ENCODE measurements around the gene NXF1. TPM values are rescaled to one million over a fixed set of nuclear protein-coding genes. Genes with fewer than 3 reads are reported as not detected.
A peak's percentile ranks its signal among the peaks of the same experiment; 100 is the strongest.
"Not testable (repeated sequence)": the region's sequence is repeated elsewhere in the genome, so short reads cannot be mapped to it uniquely, and the experiment has no call there.

The NXF1 gene
- total RNA-seq, 1 donor: 27.8 TPM

DNA sequence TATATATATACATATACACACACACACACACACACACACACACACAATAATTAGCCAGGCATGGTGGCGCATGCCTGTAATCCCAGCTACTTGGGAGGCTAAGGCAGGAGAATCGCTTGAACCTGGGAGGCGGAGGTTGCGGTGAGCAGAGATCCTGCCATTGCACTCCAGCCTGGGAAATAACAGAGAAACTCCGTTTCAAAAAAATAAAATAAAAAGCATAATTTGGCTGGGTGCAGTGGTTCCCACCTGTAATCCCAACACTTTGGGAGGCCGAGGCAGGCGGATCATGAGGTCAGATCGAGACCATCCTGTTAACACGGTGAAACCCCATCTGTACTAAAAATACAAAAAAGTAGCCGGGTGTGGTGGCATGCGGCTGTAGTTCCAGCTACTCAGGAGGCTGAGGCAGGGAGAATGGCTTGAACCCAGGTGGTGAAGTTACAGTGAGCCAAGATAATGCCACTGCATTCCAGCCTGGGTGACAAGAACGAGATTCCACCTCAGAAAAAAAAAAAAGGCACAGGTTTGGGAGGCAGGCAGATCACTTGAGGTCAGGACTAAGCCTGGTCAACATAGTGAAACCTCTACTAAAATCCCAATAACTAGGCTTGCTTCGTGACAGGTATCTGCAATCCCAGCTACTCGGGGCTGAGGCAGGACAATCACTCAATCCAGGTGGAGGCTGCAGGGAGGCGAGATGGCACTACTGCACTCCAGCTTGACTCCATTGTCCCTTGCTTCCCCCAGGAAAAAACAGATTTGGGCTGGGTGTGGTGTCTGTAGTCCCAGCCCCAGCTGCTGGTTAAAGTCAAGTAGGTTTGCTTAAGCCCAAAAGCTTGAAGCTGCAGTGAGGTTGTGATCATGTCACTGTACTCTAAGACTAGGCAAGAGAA, 45.9 kb upstream of the NXF1 start:
- TF ChIP-seq, protein P1, sequence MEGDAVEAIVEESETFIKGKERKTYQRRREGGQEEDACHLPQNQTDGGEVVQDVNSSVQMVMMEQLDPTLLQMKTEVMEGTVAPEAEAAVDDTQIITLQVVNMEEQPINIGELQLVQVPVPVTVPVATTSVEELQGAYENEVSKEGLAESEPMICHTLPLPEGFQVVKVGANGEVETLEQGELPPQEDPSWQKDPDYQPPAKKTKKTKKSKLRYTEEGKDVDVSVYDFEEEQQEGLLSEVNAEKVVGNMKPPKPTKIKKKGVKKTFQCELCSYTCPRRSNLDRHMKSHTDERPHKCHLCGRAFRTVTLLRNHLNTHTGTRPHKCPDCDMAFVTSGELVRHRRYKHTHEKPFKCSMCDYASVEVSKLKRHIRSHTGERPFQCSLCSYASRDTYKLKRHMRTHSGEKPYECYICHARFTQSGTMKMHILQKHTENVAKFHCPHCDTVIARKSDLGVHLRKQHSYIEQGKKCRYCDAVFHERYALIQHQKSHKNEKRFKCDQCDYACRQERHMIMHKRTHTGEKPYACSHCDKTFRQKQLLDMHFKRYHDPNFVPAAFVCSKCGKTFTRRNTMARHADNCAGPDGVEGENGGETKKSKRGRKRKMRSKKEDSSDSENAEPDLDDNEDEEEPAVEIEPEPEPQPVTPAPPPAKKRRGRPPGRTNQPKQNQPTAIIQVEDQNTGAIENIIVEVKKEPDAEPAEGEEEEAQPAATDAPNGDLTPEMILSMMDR (IDR thresholded peaks at IDR 0.05; ENCODE audit: insufficient read depth, low read length): no peak

DNA sequence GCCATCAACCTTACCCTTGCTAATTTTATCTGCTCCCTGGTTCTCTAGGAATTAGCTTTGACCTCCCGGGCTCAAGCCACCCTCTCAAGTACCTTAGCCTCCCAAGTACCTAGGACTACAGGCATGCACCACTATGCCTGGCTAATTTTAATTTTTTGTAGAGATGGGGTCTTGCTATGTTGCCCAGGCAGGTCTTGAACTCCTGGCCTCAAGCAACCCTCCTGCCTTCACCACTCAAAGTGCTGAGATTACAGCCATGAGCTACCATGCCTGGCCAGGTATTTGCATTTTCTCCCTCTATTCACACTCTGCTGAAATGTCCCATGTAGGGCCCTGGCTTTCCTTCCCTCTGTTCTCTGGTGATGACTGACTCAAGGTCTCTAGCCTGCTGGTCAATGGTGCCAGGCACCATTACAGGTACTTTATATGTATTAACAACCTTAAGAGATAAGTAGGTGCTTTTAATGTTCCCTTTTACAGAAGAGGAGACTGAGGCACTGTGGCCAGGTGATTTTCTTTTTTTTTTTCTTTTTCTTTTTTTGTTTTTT, 42.6 kb upstream of the NXF1 start:
- no peak for DNase-seq (ENCODE audit: low read depth)
- TF ChIP-seq, protein P1 (IDR thresholded peaks at IDR 0.05; ENCODE audit: insufficient read depth, low read length): no peak

More for the DNA sequence above, 45.9 kb upstream of the NXF1 start:
- DNase-seq (ENCODE audit: low read depth): no peak
- H3K4me3 ChIP-seq (ENCODE audit: low read depth, low read length): no peak overlapping the region

DNA sequence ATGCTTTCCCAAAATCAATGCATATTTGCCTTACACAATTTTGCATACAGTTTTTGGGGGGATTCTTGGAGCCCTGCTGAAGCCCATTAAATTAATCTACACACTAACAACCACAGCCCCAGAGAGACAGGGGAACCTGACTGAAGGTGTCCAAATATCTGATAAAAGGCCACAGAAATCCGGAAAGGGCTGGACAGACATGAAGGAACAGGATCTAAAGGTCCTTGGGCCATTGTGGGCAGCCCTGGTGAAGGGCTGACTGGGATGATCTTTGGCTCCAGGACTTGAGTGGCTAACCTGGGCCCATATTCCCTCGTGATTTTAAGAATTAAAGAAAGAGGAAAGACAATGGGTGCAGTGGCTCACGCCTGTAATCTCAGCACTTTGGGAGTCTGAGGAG, 40.9 kb upstream of the NXF1 start:
- DNase-seq (ENCODE audit: low read depth): no peak
- TF ChIP-seq, protein P1 (IDR thresholded peaks at IDR 0.05; ENCODE audit: insufficient read depth, low read length): no peak
- H3K4me3 ChIP-seq (ENCODE audit: low read depth, low read length): no peak overlapping the region

More for the DNA sequence above, 42.6 kb upstream of the NXF1 start:
- H3K4me3 ChIP-seq (ENCODE audit: low read depth, low read length): no peak overlapping the region

DNA sequence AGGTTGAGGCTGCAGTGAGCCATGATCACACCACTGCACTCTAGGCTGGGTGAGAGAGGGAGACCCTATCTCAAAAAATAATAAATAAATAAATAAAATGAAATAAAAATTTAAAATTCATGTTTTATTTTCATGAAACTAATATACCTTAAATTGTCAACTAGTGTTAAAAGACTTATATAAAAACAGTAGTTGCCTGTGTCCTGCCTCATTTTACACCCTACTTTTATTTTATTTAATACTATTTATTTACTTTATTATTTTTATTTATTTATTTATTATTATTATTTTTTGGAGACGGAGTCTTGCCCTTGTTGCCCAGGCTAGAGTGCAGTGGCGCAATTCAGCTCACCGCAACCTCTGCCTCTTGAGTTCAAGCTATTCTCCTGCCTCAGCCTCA, 38.9 kb upstream of the NXF1 start:
- DNase-seq (ENCODE audit: low read depth): no peak
- no peak overlapping the region for H3K4me3 ChIP-seq (ENCODE audit: low read depth, low read length)
- TF ChIP-seq, protein P1 (IDR thresholded peaks at IDR 0.05; ENCODE audit: insufficient read depth, low read length): no peak

DNA sequence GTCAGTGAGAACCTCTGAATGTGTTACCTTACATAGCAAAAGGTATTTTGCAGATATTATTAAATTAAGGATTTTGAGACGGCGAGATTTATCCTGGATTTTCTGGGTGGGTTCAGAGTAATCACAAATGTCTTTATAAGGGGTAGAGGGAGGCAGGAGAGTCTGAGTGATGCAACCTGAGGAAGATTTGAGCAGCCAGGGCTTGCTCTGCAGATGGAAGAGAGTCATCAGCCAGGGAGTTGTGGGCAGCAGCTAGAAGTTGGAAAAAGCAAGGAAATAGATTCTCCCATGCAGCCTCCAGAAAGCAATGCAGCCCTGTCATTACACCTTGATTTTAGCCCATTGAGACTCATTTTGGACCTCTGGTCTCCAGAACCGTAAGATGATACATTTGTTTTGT, 38.2 kb upstream of the NXF1 start:
- no peak overlapping the region for H3K4me3 ChIP-seq (ENCODE audit: low read depth, low read length)
- DNase-seq (ENCODE audit: low read depth): no peak
- TF ChIP-seq, protein P1 (IDR thresholded peaks at IDR 0.05; ENCODE audit: insufficient read depth, low read length): no peak

DNA sequence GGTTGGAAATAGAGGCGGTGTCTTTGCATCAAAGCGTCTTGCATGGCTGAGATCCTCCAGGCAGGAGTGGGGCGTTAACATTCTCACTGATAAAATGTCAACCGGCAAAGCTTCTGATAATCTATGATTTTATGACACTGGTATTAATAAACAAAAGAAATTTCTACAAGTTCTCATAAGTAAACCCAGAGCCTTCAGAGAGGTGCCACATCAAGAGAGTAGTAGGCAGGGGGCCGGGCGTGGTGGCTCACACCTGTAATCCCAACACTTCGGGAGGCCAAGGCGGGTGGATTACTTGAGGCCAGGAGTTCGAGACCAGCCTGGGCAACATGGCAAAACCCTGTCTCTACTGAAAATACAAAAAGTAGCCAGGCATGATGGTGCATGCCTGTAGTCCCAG, 37.7 kb upstream of the NXF1 start:
- not testable (repeated sequence) for H3K4me3 ChIP-seq (ENCODE audit: low read depth, low read length); DNase-seq (ENCODE audit: low read depth)

DNA sequence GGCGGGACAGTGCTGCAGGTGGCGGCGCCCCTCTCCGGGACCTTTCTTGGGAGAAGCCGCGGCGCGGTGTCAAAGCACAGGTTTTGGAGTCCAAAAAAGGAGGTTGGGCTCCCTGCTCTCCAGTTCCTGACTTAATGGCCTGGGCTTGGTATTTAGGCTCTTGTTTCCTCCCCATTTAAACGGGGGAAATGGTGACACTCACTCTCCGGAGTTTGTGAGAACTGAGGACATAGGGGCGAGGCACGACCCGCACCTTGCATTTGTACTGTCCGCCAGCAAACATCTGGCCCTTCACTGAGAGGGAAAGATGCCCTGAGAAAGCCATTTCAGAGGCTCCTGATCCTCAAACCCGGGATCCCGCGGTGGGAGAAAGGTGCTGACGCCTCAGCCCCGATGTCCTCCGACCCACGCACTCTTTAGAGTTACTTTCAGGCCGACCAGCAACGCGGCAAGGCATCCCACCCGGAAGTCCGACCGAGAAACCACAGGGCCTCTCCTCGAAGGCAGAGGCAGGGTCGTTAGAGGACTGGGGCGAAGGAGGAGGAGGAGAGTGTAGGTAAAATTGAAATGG, 37.0 kb upstream of the NXF1 start:
- peak overlapping the region; percentile 56 for H3K4me3 ChIP-seq (ENCODE audit: low read depth, low read length)
- DNase-seq (ENCODE audit: low read depth): no peak
- TF ChIP-seq, protein P1 (IDR thresholded peaks at IDR 0.05; ENCODE audit: insufficient read depth, low read length): no peak
